Mucosa of descending colon (tissue), 3 donors: ENCODE results near the gene PIP. TPM values are rescaled to one million over a fixed set of nuclear protein-coding genes. Genes with fewer than 3 reads are reported as not detected.
A peak's percentile ranks its signal among the peaks of the same experiment; 100 is the strongest.
"Not testable (repeated sequence)": the region's sequence is repeated elsewhere in the genome, so short reads cannot be mapped to it uniquely, and the experiment has no call there.

Experiments used
- ATAC-seq: fragments of 200-7000 bp; cut with Tn5 transposase; one replicate; pipeline ENCODE4 v1.9.1; 2020; ENCODE audit warnings: mild to moderate bottlenecking, moderate library complexity
- DNase-seq, 3 donors: peaks; one replicate each; pipeline ENCODE4 v3.0.0-alpha.2; 2020
- H3K36me3 ChIP-seq: fragments of 200-600 bp; one replicate; pipeline ENCODE4 v1.8.0; 2021; ENCODE audit warnings: low read depth, mild to moderate bottlenecking
- H3K4me1 ChIP-seq: fragments of 200-600 bp; one replicate; pipeline ENCODE4 v1.8.0; 2021; ENCODE audit warnings: low read depth, mild to moderate bottlenecking
- H3K4me3 ChIP-seq: fragments of 200-600 bp; one replicate; pipeline ENCODE4 v1.8.0; 2021; ENCODE audit warnings: mild to moderate bottlenecking
- H3K9me3 ChIP-seq: fragments of 200-600 bp; one replicate; pipeline ENCODE4 v1.8.0; 2021; ENCODE audit warnings: mild to moderate bottlenecking
- intact Hi-C, 2 donors: fragments of 100-400 bp; cut with DNase I in 1 of 2; cut with micrococcal nuclease in 1 of 2; formaldehyde crosslinking; loops; one replicate each; pipeline versions ENCODE4 v1.11.0 to v1.11.1; 2022; cut with DNase I, micrococcal nuclease
- total RNA-seq, 3 donors: library from RNA; stranded (reverse); fragmentation: NEBNext Ultra II Directional in 2 of 3; extraction: Animal tissue kit (Norgen Biotek cat#: 25700) in 2 of 3; gene quantifications; one replicate each; pipeline versions ENCODE4 v1.2.1 to v1.2.4, GENCODE V29; 2021 to 2023
- TF ChIP-seq, protein P1 (sequence below): fragments of 200-600 bp; IDR thresholded peaks from one replicate; pipeline ENCODE4 v1.8.0; 2022; ENCODE audit warnings: antibody characterized with exemption, mild to moderate bottlenecking
- donor health status: DM: no; HTN: no; CAD: no; lungs with moderate emphysema.
- donor health status: DM: no; HTN: no; CAD: no.
- donor health status: DM: no; HTN: yes; CAD: no.

Gene PIP
- total RNA-seq, 3 donors from 2014 or later = not detected

DNA sequence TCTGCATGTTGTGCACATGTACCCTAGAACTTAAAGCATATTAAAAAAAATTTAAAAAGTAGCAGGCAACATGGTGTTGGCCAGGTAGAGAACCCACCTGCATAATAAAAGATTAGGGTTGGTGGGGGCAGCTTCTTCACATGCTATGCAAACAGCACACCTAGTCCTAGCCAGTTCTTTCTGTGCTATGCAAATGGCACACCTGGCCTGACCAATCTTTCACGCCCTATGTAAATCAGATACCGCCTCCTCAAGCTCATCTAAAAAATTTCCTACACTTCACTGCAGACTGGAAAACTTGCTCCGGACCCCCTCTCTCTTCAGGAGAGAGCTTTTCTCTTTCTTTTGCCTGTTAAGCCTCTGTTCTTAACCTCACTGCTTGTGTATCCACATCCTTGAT lies 14.5 kb upstream of the PIP start:
- intact Hi-C loops = no loop called here
- H3K4me1 ChIP-seq = no peaks in the 10 kb centered on the region
- DNase-seq (no peak), ATAC-seq (no peak)
- no peaks in the 10 kb centered on the region for H3K36me3 ChIP-seq
- TF ChIP-seq, protein P1, sequence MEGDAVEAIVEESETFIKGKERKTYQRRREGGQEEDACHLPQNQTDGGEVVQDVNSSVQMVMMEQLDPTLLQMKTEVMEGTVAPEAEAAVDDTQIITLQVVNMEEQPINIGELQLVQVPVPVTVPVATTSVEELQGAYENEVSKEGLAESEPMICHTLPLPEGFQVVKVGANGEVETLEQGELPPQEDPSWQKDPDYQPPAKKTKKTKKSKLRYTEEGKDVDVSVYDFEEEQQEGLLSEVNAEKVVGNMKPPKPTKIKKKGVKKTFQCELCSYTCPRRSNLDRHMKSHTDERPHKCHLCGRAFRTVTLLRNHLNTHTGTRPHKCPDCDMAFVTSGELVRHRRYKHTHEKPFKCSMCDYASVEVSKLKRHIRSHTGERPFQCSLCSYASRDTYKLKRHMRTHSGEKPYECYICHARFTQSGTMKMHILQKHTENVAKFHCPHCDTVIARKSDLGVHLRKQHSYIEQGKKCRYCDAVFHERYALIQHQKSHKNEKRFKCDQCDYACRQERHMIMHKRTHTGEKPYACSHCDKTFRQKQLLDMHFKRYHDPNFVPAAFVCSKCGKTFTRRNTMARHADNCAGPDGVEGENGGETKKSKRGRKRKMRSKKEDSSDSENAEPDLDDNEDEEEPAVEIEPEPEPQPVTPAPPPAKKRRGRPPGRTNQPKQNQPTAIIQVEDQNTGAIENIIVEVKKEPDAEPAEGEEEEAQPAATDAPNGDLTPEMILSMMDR = no peak
- peaks cover 13% of the 10 kb centered on the region for H3K9me3 ChIP-seq
- H3K4me3 ChIP-seq = no peak overlapping the region

DNA sequence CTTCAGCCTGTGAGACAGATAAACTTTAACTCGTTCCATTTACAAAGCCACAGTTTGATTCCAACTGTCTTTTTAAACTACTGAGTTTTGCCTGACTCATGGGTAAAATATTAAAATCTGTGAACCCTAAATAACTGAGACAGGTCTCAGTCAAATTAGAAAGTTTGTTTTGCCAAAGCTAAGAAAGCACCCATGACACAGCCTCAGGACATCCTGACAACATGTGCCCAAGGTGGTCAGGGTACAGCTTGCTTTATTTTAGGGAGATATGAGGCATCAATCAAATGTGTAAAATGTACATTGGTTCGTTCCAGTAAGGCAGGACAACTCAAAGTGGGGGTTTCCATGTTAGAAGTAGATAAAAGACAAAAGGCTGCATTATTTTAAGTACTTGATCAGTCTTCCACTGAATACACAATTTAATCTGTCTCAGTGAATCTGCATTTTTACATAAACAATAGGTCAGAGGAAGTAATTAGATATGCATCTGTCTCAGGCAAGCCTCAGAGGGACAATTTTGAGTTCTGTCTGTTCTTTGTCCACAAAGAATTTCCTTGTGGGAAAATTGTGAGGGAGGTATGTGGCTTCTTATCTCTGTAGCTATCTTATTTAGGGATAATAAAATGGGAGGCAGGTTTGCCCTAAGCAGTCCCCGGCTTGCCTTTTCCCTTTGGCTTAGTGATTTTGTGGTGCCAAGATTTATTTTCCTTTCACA lies 11.0 kb upstream of the PIP start:
- Histone ChIP-seq H3K36me3 (no peaks in the 10 kb centered on the region), H3K9me3 (peaks cover 28% of the 10 kb centered on the region), H3K4me1 (no peaks in the 10 kb centered on the region), H3K4me3 (no peak overlapping the region)
- DNase-seq = no peak
- ATAC-seq = no peak
- TF ChIP-seq, protein P1 = no peak
- intact Hi-C loops = no loop called here

DNA sequence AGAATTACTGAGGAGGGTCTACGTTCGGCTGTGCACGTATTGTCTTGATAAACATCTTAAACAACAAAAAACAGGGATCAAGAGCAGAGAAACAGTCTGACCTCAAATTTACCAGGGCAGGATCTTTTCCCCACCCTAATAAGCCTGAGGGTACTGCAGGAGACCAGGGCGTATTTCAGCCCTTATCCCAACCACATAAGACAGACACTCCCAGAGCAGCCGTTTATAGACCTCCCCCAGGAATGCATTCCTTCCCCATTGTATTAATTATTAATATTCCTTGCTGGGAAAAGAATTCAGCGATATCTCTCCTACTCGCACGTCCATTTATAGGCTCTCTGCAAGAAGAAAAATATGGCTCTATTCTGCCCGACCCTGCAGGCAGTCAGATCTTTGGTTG lies 8.6 kb upstream of the PIP start:
- peaks cover 28% of the 10 kb centered on the region for H3K9me3 ChIP-seq
- H3K36me3 ChIP-seq, ATAC-seq, H3K4me3 ChIP-seq, H3K4me1 ChIP-seq, intact Hi-C loops, DNase-seq: not testable (repeated sequence)

DNA sequence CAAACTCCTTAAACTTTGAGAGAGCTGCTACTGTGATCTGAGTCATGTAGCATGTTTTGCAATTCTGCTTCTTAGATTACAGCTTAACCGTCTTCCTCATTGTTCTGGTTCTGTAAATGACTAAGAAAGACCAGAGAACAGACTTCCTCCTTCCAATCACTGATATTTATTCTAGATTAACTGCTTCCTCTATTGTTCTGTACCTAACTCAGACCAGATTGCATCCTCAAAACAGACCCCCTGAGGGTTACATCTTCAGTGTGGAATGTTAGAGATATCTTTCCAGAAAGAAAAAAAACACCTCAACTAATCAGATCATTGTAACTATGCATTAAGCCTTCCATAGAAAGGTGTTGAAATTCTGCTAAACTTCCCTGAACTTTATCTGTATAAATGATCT lies 5.7 kb upstream of the PIP start:
- intact Hi-C loops = no loop called here
- ATAC-seq = peak; percentile 21
- TF ChIP-seq, protein P1 = no peak

DNA sequence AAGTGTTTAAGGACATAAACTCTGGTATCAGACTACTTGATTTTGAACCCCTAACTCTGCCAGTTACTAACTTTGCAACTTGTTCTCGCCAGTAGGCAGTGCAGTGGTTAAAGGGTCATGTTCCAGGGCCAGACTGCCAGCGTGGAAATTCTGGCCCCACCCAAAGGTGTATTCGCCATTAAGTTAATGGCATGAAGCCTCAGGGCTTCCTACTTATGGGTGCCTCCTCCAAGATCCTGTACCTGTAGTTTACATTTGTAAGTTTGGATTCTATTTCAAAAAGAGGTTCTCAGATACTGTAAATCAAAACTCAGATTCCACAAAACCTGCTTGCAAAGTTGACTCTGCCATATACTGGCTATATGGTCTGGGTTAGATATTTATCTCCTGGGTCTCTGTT lies 2.8 kb upstream of the PIP start:
- H3K4me1 ChIP-seq = no peaks in the 10 kb centered on the region
- H3K36me3 ChIP-seq = no peaks in the 10 kb centered on the region
- intact Hi-C loops = no loop called here
- TF ChIP-seq, protein P1 = no peak
- H3K4me3 ChIP-seq = no peak overlapping the region
- no peak for DNase-seq
- H3K9me3 ChIP-seq = peaks cover 8% of the 10 kb centered on the region
- ATAC-seq = no peak

More for the DNA sequence above, 5.7 kb upstream of the PIP start:
- Histone ChIP-seq H3K4me1 (no peaks in the 10 kb centered on the region), H3K4me3 (no peak overlapping the region), H3K9me3 (peaks cover 28% of the 10 kb centered on the region), H3K36me3 (no peaks in the 10 kb centered on the region)
- DNase-seq = no peak

DNA sequence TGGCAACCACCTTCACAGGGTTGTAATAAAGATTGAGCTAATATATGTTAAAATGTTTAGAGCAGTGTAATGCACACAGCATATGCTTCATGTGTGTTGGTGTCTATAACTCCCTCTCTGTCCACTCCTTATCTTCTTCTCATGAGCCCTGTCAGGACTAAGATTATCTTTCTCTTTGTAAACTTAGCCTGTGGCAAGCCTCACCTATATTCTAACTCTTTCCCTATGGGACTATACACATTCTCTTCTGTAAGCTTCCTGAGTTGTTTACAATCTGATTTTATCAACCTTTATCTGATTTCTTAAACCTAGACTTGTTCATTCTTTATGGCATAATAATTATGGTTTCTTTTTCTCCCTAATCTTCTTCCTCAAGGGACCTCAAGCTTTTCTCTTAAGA lies 2.4 kb upstream of the PIP start:
- TF ChIP-seq, protein P1 = no peak
- Histone ChIP-seq H3K4me3 (no peak overlapping the region), H3K36me3 (no peaks in the 10 kb centered on the region), H3K9me3 (peaks cover 4% of the 10 kb centered on the region), H3K4me1 (no peaks in the 10 kb centered on the region)
- intact Hi-C loops = no loop called here
- ATAC-seq (no peak), DNase-seq (no peak)
